HG02885 (cell line): ENCODE results near the gene RNF115.
A peak's percentile ranks its signal among the peaks of the same experiment; 100 is the strongest.
"Not testable (repeated sequence)": the region's sequence is repeated elsewhere in the genome, so short reads cannot be mapped to it uniquely, and the experiment has no call there.

Experiments used
- ATAC-seq: cut with Tn5 transposase; IDR thresholded peaks from one replicate; pipeline ENCODE4 v1.9.1; 2021; ENCODE audit warnings: mild to moderate bottlenecking; ENCODE audit not compliant: unreplicated experiment, poor library complexity

Gene RNF115

DNA sequence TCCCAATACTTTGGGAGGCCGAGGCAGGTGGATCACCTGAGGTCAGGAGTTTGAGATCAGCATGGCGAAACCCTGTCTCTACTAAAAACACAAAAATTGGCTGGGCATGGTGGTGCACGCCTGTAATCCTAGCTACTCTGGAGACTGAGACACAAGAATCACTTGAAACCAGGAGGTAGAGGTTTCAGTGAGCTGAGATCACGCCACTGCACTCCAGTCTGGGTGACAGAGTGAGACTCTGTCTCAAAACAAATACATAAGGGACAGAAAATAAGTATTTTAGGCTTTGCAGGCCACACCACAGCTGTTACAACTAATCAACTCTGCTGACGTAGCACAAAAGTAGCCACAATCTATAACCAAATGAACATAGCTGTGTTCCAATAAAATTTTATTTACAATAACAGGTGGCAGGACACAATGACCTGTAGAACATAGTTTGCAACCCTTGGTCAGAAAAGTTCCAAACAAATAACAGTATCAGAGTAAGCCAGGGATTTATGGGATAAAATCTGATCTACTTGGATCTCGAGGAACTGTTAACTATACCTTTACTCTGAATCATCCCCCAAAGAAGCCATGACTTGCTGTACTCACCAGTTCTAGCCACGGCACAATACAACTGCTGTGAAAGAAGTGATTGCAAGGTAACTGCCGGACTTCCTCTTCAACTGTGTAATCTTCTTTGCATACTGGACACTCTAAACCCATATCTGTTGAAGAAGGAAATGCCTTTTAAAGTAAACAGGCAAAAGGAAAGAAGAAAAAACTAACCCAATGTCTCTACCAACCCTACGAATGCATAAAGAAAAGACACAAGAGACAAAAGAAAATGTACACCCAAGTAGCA is 76.3 kb downstream of the RNF115 start:
- ATAC-seq: no peak

DNA sequence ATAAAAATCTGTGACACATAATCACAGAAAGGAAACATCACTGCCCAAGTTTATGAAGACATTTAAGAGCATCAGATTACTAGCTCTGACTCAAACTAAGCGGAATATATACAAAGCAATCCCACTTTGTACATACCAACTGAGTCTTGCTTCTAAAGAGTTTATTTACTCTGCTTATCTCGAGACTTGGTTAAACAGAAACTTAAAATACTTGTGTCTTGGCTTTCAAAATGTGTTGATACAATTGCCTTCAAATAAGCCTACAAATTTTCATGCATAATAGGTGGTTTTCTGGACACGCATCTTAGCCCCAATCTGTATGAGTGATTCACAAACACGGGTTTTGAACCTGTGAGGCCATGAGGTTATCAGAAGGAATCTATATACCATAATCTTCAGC is 83.6 kb downstream of the RNF115 start:
- ATAC-seq: no peak

DNA sequence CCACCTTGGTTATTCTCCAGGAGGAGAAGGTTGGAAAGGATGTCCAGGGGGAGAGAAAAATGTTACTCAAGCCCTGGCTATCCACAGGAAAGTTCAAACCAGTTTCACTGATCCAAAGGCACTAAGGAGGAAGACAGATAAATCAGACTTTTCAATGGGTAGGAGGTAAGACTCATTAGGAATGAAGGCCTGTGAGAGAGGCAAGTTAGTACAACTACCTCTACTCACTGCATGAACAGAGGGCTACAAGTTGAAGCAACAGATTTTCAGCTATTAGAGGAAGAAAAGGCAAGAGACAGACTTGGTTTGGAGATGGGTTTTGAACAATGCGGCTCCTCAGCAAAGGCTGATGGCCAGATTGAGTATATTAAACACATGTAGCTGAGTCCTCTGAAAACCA is 87.7 kb downstream of the RNF115 start:
- ATAC-seq: no peak

DNA sequence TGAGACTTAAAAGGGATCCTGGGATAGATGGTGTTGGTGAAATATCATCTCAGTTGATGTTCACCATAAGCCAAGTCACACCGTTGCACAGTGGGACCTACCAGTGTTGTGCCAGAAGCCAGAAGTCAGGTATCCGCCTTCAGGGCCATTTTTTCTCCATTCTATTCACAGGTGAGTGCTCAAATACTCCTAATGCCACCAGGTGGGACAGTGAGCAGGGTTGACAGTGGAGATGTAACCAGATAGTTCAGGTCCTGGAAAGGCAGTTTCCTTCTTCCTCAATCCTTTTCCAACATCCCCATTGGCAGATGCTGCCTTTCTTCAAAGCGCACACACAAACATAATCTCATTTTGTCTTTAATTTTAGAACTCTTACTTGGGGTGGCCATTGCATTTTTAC is 93.0 kb downstream of the RNF115 start:
- no peak for ATAC-seq

DNA sequence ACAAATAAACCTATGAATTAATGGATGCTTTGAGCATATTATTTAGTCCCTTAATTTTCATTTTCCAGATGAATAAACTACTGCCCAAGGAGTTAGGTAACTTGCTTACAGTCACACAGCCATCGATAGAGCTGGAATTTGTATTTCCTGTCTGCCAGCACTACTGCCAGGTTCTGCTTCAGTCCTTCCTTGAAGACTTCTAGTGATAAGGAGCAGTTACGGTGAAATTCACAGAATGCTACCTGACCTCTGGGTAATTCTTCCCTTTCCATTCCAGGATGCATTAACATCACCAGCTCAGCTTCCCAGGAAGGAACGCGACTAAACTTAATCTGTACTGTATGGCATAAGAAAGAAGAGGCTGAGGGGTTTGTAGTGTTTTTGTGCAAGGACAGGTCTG is 93.4 kb downstream of the RNF115 start:
- no peak for ATAC-seq

DNA sequence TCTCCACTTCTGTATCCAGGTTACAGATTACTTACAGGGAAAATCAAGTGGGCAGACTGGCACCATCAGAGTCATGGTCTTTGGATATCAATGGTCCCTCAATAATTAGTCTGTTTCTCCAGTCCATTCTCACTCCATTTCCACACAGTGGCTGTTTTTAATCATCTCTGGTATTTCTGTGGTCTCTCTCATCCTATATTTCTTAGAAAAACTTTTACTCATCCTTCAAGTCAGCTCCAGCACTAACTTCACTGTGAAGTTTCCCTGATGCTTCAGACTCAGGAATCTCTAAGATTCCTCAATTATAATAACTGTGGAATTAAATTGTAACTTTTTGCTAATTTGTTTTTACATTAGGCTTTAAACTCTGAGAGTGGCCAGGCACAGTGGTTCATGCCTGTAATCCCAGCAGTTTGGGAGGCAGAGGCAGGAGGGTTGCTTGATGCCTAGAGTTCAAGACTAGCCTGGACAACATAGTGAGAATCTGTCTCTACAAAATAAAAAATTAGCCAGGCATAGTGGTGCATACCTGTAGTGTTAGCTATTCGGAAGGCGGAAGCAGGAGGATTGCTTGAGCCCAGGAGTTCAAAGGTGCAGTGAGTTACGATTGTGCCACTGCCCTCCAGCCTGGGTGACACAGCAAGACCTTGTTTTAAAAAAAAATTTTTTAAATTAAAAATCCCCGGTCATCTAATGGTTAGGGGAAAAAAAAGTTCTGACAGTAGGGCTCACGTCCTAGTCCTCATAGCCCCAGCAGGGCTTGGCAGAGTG is 94.0 kb downstream of the RNF115 start:
- ATAC-seq: no peak

DNA sequence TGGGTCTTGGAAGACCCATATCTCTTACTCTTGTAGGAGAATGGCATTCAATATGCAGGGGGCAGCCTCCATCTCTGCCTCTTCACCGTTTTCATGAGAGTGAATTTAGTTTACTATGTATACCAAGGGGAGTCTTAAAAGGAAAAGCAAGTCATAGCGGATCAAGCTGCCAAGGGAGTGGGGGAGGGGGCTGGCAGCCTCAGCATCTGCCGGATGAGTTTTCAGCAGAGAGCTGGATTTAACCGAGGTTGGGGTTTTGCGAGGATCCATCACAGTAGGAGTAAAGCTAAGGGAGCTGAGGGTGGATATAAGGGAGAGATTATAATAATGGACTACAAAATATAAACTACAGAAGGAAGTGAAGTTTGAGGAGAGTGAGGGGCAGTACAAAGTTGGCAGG is 94.7 kb downstream of the RNF115 start:
- ATAC-seq: no peak

DNA sequence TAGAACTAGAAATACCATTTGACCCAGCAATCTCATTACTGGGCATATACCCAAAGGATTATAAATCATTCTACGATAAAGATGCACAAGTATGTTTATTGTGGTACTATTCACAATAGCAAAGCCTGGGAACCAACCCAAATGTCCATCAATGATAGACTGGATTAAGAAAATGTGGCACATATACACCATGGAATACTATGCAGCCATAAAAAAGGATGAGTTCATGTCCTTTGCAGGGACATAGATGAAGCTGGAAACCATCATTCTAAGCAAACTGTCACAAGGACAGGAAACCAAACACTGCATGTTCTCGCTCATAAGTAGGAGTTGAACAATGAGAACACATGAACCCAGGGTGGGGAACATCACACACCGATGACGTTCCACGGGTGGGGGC is 97.7 kb downstream of the RNF115 start:
- ATAC-seq: not testable (repeated sequence)

DNA sequence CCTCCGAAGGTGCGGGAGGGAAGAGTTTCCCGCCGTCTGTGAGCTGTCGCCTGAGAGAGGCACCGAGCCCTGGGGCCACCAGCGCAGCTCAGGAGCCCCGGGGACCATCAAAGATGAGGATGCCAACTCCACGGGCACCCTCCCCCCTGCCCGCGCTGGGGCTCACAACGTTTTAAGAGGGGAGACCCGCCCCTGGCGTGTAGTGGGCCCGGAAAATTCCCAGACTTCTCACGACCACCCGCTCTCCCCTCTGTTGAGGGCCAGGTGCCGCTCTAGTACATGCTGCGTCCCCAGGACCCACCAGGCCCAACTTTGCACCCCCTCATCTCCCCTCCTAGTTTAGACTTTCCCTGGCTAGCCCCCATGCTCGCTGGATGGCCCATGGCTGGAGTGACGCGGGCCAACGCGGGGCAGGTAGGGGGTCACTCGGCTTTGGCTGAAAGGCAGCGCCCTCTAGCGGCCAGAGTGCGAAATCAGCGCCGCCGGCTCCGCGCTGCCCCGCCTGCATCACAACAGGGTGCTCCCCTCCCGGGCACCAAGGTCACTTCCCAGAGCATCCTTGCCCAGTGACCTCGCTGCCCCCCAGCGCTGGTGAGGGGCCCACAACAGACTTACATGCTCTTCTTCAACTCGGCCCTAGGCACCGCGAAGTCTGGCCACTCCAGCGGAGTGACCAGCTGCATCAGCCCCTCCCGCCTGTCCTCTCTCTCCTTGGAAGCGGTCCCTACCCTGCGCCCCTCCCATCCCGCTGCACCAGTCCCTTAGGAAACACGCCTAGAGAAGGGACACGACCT is 102.8 kb downstream of the RNF115 start:
- peak; percentile 63 for ATAC-seq

DNA sequence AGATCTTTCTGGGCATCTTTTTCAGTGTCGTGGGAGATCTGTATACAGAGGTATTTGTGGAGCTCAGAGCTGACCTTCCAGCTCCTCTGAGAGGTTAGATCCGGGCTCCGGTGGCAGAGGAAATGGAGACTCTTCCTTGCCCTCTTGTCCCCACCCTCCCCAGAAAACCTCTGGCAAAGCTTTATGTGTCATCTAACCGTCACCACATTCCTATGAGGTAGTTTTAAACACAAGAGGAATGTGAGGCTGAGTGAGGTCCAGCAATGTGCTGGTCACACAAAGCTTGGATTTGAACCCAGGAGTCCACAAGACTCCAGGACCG is 103.4 kb downstream of the RNF115 start:
- no peak for ATAC-seq

DNA sequence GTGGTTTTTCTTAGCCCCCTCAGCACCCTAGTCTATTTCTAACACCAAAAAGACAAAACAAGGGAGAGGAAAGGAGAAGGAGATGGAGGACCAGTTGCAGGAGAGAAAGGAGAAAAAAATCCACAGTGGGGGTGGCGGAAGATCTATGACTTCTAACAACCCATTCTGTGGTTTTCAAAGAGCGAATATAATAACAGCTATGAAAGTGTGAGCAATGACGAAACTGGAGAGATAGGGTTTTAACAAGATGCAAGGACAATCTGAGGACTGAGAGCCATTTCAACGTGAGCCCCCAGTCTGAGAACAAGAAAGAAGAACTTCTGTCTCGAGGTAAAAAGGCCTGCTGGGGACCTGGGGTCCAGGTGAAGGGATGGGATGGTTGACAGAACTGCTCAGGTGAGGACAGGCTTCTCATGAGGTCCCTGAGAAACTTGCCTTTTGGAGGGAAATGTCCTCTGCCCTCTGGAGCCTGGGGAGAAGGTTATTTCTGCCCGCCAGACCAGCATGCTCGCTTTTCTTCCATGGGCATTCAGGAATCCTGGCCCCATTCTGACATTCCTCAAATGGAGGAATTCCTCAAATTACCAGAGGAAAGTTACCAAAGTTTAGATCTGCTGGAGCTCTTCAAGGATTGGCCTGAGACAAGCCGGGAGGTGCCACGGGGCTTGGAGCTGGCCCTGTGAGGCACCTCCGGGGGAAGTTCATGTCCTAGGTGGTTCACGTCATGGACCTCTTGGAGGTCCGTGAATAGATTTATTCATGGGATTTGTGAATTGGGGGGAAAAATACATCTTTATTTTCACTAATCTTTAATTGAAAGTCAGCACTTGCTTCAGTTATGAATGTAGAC is 104.4 kb downstream of the RNF115 start, which contains the start of gene CD160:
Gene CD160, plus strand, starts transcription at position 270 of the 850 bp plus-strand sequence. CDS start 8,829 bp downstream, outside the sequence.
- peak; percentile 59 for ATAC-seq

DNA sequence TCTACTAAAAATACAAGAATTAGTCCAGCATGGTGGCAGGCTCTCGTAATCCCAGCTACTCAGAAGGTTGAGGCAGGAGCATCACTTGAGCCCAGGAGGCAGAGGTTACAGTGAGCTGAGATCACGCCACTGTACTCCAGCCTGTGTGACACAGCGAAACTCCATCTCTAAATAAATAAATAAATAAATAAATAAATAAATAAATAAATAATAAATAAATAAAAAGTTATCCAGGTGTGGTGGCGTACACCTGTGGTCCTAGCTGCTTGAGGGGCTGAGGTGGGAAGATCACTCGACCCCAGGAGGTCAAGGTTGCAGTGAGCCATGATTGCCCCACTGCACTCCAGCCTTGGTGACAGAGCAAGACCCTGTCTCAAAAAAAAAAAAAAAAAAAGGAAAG is 105.4 kb downstream of the RNF115 start:
- not testable (repeated sequence) for ATAC-seq

DNA sequence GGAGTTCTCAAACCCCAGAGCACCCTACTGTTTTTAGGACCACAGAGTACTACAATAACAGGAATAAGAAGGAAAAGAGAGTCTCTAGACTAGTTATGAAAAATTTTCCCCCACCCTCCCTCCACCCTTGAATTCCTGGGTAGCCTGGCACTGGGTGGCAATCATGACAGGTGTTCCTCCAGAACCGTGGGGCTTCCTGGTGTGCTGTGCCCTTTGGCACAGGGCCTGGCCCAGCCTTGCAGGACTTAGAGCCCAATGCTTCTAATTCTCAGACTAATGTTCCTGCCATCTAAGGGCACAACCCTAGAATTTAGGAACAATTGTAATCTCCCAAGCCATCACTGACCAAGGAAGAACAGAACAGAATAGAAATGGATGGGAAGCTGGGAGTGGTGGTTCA is 106.1 kb downstream of the RNF115 start:
- no peak for ATAC-seq

DNA sequence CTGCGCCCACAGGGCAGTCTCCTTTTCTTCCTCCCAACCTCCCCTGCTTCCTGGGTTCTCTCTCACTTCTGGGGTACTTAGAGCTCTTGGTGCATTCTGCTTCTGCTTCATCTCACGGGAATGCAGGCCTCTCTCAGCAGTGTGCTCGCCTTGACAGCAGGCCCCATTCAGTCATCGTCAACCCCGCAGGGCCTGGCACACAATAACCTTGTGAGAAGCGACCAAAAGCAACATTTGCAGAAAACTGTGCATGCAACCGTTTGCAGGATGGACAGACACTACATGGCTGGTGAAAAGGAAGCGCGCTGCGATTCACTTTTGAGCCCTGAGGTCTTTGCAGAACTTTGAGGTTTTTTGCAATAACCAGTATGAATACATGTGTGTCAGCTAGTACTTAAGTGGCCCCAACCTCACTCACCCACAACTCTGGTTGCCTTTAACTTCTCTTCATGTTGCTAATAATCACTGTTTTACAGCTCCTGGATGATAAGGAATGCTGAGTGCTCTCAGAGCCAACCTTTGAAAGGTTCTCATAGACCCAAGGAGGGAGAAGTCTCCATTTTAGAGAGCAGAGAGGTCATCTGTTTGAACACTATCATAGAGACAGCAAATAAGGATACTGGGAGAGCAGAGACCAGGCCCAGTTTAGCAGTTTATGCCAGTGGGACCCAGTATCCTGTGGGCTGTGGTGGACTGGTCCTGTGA is 107.1 kb downstream of the RNF115 start:
- no peak for ATAC-seq

DNA sequence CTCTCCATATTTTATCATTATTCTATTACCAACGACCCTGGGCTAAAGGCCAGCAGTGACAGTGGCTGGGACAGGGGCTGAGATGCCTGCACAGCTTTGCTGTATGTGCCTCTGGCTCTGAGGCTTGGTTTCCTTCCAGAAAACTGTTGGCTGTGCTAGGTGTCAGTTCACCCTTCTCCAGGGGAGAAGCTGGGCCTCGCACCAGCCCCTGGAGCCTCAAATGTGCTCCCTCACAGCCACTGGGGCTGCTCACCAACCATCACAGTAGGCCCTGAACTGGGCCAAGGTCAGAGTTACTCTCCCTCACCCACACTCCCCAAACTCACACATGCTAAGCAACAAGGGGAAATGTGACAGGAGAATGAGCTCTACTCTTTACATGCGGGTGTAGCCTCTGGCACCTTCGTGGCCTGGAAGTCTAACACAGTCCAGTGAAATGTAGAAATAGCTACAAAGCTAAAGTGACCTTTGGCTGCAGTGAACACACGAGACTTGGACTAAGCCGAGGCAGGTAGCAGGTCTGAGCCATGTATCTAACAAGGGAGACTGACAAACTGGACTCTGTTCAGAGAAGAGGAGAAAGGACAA is 109.3 kb downstream of the RNF115 start:
- no peak for ATAC-seq

DNA sequence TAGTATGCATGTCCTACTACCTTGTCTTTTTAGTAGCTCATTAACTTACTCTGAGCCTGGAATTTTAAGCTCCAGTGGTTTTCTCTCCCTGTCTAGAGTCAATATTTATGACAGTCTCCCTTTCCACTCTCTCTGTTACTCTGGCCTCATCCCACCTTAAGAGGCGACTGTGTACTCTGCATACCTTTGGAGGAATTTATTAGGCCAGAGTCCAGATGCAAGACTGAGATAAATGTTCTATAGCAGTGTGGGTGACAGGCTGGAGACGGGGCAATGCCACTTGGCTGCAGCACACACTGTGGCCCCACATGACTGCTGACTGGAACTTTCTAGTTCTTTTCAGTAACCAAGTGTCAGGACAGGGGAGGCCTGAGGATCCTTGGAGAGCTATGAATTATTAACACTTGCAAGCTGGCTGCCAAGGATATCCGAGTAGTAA is 112.7 kb downstream of the RNF115 start:
- no peak for ATAC-seq

DNA sequence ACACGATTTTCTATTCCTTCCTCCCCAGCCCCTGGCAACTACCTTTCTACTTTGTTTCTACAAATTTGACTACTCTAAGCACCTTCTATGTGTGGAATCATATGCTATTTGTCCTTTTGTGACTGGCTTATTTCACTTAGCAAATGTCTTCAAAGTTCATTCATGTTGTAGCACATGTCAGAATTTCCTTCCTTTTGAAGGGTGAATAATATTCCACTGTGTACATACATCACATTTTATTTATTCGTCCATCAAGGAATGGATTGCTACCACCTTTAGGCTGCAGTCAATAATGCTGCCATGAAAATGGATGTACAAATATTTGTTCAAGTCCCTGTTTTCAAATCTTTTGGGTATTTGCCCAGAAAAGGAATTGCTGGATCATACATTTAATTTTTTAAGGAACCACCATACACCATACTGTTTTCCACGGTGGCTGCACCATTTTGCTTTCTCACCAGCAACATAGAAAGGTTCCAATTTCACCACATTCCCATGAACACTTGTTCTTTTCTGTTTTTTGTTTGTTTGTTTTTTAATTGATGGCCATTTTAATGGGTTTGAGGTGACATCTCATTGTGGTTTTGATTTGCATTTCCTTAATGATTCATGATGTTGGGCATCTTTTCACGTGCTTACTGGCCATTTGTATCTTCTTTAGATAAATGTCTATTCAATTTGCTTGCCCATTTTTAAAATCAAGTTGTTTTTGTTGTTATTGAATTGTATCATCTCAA is 113.4 kb downstream of the RNF115 start:
- no peak for ATAC-seq

DNA sequence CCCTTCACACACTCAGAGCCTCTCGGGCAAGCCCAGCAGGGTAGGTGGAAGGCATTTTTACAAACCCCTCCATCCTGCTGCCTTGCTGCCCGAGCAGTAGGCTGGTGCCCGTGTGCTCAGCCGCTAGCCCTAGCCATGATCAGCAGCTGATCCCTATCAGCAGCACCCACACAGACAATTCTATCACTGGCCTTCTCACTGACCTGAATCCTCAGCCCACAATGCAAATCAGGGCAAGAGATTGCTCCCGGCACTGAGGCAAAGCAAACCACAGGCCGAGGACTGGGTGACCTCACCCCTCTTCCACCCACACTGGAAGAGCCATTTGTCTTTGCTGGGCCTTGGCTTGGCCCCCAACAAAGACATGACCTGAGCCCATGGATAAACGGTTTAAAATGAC is 115.8 kb downstream of the RNF115 start:
- no peak for ATAC-seq
